NT2/D1 (cell line): ENCODE data around the gene ENKD1.
A peak's percentile ranks its signal among the peaks of the same experiment; 100 is the strongest.
"Not testable (repeated sequence)": the region's sequence is repeated elsewhere in the genome, so short reads cannot be mapped to it uniquely, and the experiment has no call there.

Experiments used
- DNase-seq: peaks from one replicate; pipeline ENCODE4 v3.0.0-alpha.2; 2011; ENCODE audit warnings: low read depth, low spot score
- H3K27me3 ChIP-seq: 2 replicates; pipeline ENCODE4 v1.6.0; 2011; ENCODE audit warnings: mild to moderate bottlenecking; ENCODE audit not compliant: insufficient read length, insufficient read depth
- H3K36me3 ChIP-seq: 2 replicates; pipeline ENCODE4 v1.6.1; 2011; ENCODE audit warnings: mild to moderate bottlenecking, low read length, mixed read lengths; ENCODE audit not compliant: insufficient read depth, insufficient read length
- H3K4me1 ChIP-seq: 2 replicates; pipeline ENCODE4 v1.5.1; 2011; ENCODE audit not compliant: insufficient read depth, insufficient read length
- H3K4me3 ChIP-seq: 2 replicates; pipeline ENCODE4 v1.5.1; 2011; ENCODE audit warnings: low read depth; ENCODE audit not compliant: insufficient read length
- H3K9ac ChIP-seq: 2 replicates; pipeline ENCODE4 v1.6.0; 2011; ENCODE audit warnings: low read depth; ENCODE audit not compliant: insufficient read length
- H3K9me3 ChIP-seq: 2 replicates; pipeline ENCODE4 v1.5.1; 2011; ENCODE audit warnings: mild to moderate bottlenecking, low read length; ENCODE audit not compliant: insufficient read depth
- SUZ12 ChIP-seq: IDR thresholded peaks from 2 replicates; pipeline ENCODE4 v1.6.1; 2011; ENCODE audit not compliant: insufficient read length, insufficient read depth; ENCODE audit errors: extremely low read depth
- YY1 ChIP-seq: IDR thresholded peaks from 2 replicates; pipeline ENCODE4 v1.6.1; 2011; ENCODE audit not compliant: insufficient read length, insufficient read depth
- ZNF274 ChIP-seq: IDR thresholded peaks from 2 replicates; pipeline ENCODE4 v1.6.1; 2011; ENCODE audit warnings: mild to moderate bottlenecking, low read depth, low read length

ENKD1 gene

DNA sequence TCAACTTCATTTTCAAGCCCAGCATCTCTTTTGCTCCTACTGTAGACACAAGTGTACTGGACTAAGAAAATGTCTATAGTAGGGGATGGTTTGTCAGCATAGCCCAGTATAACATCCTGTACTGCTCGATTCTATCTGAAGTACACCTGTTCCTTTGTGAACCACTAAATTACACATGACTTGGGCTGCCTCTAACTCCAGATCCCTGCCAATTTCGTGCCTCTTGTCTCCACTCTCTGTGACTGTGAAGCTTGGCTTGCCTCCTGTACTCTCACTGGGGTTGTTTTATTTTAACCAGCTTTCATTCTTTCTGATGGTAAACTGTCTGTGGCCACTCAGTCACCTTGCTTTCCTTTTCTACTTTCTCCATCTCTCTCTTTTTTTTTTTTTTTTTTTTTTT lies 28.1 kb upstream of the ENKD1 start:
- Histone ChIP-seq H3K9ac (no peak overlapping the region), H3K27me3 (no peaks in the 10 kb centered on the region), H3K4me1 (no peaks in the 10 kb centered on the region), H3K9me3 (peaks cover 8% of the 10 kb centered on the region; the same call in 1 of the 2 replicates), H3K36me3 (peaks cover 13% of the 10 kb centered on the region), H3K4me3 (no peak overlapping the region)
- no peak for TF ChIP-seq SUZ12
- TF ChIP-seq ZNF274, result no peak
- TF ChIP-seq YY1, result no peak
- DNase-seq, result no peak

DNA sequence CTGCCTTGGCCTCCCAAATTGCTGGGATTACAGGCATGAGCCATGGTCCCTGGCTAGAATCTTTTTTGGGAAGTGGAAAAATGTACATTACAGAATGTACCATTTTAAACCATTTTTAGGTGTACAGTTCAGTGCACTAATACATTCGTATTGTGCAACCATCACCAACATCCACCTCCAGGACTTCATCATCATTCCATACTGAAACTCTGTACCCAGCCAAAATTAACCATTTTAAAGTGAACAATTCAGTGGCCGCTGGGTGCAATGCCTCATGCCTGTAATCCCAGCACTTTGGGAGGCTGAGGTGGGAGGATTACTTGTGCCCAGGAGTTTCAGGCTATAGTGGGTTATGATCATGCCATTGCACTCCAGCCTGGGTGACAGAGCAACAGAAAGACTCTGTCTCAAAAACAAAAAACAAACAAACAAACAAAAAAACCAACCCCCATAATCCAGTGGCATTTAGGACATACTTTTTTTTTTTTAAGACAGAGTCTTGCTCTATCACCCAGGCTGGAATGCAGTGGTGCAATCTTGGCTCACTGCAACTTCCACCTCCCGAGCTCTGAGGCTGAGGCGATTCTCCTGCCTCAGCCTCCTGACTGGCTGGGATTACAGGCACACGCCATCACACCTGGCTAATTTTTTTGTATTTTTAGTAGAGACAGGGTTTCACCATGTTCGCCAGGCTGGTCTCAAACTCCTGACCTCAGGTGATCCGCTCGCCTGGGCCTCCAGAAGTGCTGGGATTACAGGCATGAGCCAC lies 27.2 kb upstream of the ENKD1 start:
- DNase-seq, H3K27me3 ChIP-seq, H3K4me1 ChIP-seq, H3K9me3 ChIP-seq, H3K9ac ChIP-seq, H3K4me3 ChIP-seq: not testable (repeated sequence)
- peaks cover 10% of the 10 kb centered on the region for H3K36me3 ChIP-seq

GRCh38 chr16:67685388-67686112 lies 19.0 kb upstream of the ENKD1 start:
- Histone ChIP-seq H3K27me3 (no peaks in the 10 kb centered on the region), H3K4me1 (no peaks in the 10 kb centered on the region), H3K36me3 (peaks cover 34% of the 10 kb centered on the region), H3K9ac (no peak overlapping the region), H3K4me3 (no peak overlapping the region), H3K9me3 (no peaks in the 10 kb centered on the region)
- no peak for TF ChIP-seq ZNF274
- no peak for TF ChIP-seq YY1
- TF ChIP-seq SUZ12, result no peak
- DNase-seq, result no peak

DNA sequence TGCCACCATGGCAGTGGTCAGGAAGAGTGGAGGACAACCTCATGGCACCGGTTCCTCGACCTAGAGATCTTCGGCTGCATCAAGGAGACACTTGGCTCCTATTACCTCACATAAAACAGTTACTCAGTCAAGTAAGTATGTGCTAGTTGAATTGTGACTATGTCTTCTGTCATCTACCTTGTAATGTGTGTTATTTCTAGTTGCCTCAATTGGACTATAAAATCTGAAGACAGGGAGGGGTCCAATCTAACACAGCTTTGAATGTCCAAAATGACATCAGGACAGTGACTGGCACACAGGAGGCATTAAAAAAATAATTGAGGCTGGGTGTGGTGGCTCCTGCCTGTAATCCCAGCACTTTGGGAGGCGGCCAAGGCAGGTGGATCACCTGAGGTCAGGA lies 17.2 kb upstream of the ENKD1 start:
- Histone ChIP-seq H3K4me3 (no peak overlapping the region), H3K4me1 (no peaks in the 10 kb centered on the region), H3K36me3 (peaks cover 42% of the 10 kb centered on the region), H3K9ac (no peak overlapping the region), H3K27me3 (no peaks in the 10 kb centered on the region), H3K9me3 (no peaks in the 10 kb centered on the region)
- TF ChIP-seq YY1, result no peak
- no peak for TF ChIP-seq ZNF274
- no peak for TF ChIP-seq SUZ12
- no peak for DNase-seq

GRCh38 chr16:67679935-67680897 lies 13.7 kb upstream of the ENKD1 start:
- DNase-seq, result no peak
- peaks cover 3% of the 10 kb centered on the region for H3K4me1 ChIP-seq
- no peak overlapping the region for H3K4me3 ChIP-seq
- H3K9me3 ChIP-seq, result no peaks in the 10 kb centered on the region
- H3K36me3 ChIP-seq, result peaks cover 41% of the 10 kb centered on the region
- H3K27me3 ChIP-seq, result no peaks in the 10 kb centered on the region
- H3K9ac ChIP-seq, result no peak overlapping the region
- TF ChIP-seq ZNF274 (no peak), YY1 (no peak), SUZ12 (no peak)

GRCh38 chr16:67678354-67679023 lies 11.9 kb upstream of the ENKD1 start:
- Histone ChIP-seq H3K4me1 (peaks cover 3% of the 10 kb centered on the region), H3K9me3 (no peaks in the 10 kb centered on the region), H3K4me3 (no peak overlapping the region), H3K36me3 (peaks cover 34% of the 10 kb centered on the region), H3K27me3 (no peaks in the 10 kb centered on the region), H3K9ac (no peak overlapping the region)
- TF ChIP-seq ZNF274 (no peak), YY1 (no peak), SUZ12 (no peak)
- no peak for DNase-seq

- Histone ChIP-seq H3K36me3 (peaks cover 27% of the 10 kb centered on the region), H3K4me3 (no peak overlapping the region), H3K9me3 (no peaks in the 10 kb centered on the region), H3K9ac (no peak overlapping the region), H3K4me1 (peaks cover 3% of the 10 kb centered on the region), H3K27me3 (no peaks in the 10 kb centered on the region)
- TF ChIP-seq YY1 (no peak), ZNF274 (no peak), SUZ12 (no peak)
- peak; percentile 83 for DNase-seq
These were observed 11.2 kb upstream of the ENKD1 start for GRCh38 chr16:67677712-67678111.
